GM12878 (cell line): ENCODE measurements around the gene PTPN22. TPM values are rescaled to one million over a fixed set of nuclear protein-coding genes. Genes with fewer than 3 reads are reported as not detected.

Experiments
- BHLHE40 ChIP-seq, 2 experiments: fragments of 450-650 bp in 1 of 2; IDR thresholded peaks; 2 replicates each; pipeline ENCODE4 v1.6.1; 2011 to 2017; ENCODE audit warnings: low read depth in 2 of 2, borderline replicate concordance in 1 of 2, improper control_type of control experiment in 1 of 2, low read length in 1 of 2, mild to moderate bottlenecking in 1 of 2
- CBFB ChIP-seq: IDR thresholded peaks from 2 replicates; pipeline ENCODE4 v1.6.1; 2016; ENCODE audit warnings: antibody characterized with exemption, low read depth
- CEBPB ChIP-seq, 2 experiments: fragments of 150-350 bp in 1 of 2; IDR thresholded peaks; 2 replicates each; pipeline ENCODE4 v1.6.1; 2012 to 2014; ENCODE audit warnings: low read depth in 2 of 2, low read length in 2 of 2, borderline replicate concordance in 1 of 2, inconsistent platforms in 1 of 2
- EED ChIP-seq: sonication (generic); IDR thresholded peaks from 2 replicates; pipeline ENCODE4 v1.6.1; 2016; ENCODE audit warnings: antibody characterized with exemption, low read depth
- EGR1 ChIP-seq, 2 experiments: IDR thresholded peaks; 1 replicate in 1 of 2; 2 replicates in 1 of 2; pipeline ENCODE4 v1.6.1; 2011 to 2012; ENCODE audit warnings: low read depth in 2 of 2, low read length in 2 of 2, borderline replicate concordance in 1 of 2, mild to moderate bottlenecking in 1 of 2, moderate library complexity in 1 of 2
- GABPA ChIP-seq: IDR thresholded peaks from 2 replicates; pipeline ENCODE4 v1.6.1; 2014; ENCODE audit warnings: antibody characterized with exemption, low read depth, mild to moderate bottlenecking, inconsistent platforms
- GATAD2B ChIP-seq: fragments of 450-650 bp; conservative IDR thresholded peaks from 2 replicates; pipeline ENCODE4 v1.6.1; 2017; ENCODE audit warnings: low read depth, mild to moderate bottlenecking, moderate library complexity
- MXI1 ChIP-seq: fragments of 150-350 bp; IDR thresholded peaks from 2 replicates; pipeline ENCODE4 v1.6.1; 2011; ENCODE audit warnings: low read depth, mild to moderate bottlenecking, inconsistent platforms, low read length, improper control_type of control experiment
- PML ChIP-seq: IDR thresholded peaks from 2 replicates; pipeline ENCODE4 v1.6.1; 2012; ENCODE audit warnings: low read length, inconsistent platforms
- POLR2AphosphoS5 ChIP-seq: IDR thresholded peaks from 2 replicates; pipeline ENCODE4 v1.6.1; 2011; ENCODE audit warnings: mild to moderate bottlenecking, low read length, inconsistent platforms
- SREBF2 ChIP-seq: IDR thresholded peaks from 2 replicates; pipeline ENCODE4 v1.6.1; 2012; ENCODE audit warnings: mild to moderate bottlenecking, low read length
- ZNF622 ChIP-seq: fragments of 450-650 bp; IDR thresholded peaks from 2 replicates; pipeline ENCODE4 v1.6.1; 2017; ENCODE audit warnings: mild to moderate bottlenecking, inconsistent platforms
- polyA plus RNA-seq, 11 experiments: library from polyadenylated mRNA; depleted of rRNA in 4 of 11; unstranded in 6 of 11; stranded (reverse) in 5 of 11; fragments of >200 nt; fragmentation: Nextera tagmentation in 4 of 11; fragmentation: Illumina TruSeq in 1 of 11; extraction: Ambion mirVana in 4 of 11; extraction: Trizol in 1 of 11; gene quantifications; 1 replicate in 1 of 11; 2 replicates in 10 of 11; pipeline versions ENCODE4 v1.2.1 to v1.2.3, GENCODE V29; 2011 to 2016; ENCODE audit warnings: inconsistent platforms in 2 of 11, missing spikeins in 2 of 11, low read depth in 1 of 11
- total RNA-seq, 4 experiments: library from RNA; depleted of rRNA in 3 of 4; stranded (reverse); fragments of >200 nt in 3 of 4; fragmentation: Illumina TruSeq in 1 of 4; extraction: Trizol in 1 of 4; gene quantifications; 2 replicates each; pipeline versions ENCODE4 v1.2.1 to v1.2.3, GENCODE V29; 2013 to 2021
- TF ChIP-seq, protein P1 (sequence below): fragments of 450-650 bp; formaldehyde crosslinking; IDR thresholded peaks from 2 replicates; pipeline ENCODE4 v1.5.0; 2022; ENCODE audit warnings: mild to moderate bottlenecking, missing genetic modification characterization
- TF ChIP-seq, protein P2 (sequence below): IDR thresholded peaks from 2 replicates; pipeline ENCODE4 v1.6.1; 2011; ENCODE audit warnings: low read depth, mild to moderate bottlenecking, low read length, moderate library complexity, borderline replicate concordance; ENCODE audit errors: extremely low read depth
- TF ChIP-seq, protein P3 (sequence below): fragments of 450-650 bp; IDR thresholded peaks from 2 replicates; pipeline ENCODE4 v1.6.1; 2017; ENCODE audit warnings: mild to moderate bottlenecking, low read depth, inconsistent platforms; ENCODE audit not compliant: poor library complexity, severe bottlenecking
- TF ChIP-seq, protein P4 (sequence below): IDR thresholded peaks from 2 replicates; pipeline ENCODE4 v1.6.1; 2011; ENCODE audit warnings: mild to moderate bottlenecking, low read depth, low read length, moderate library complexity; ENCODE audit not compliant: insufficient replicate concordance
- TF ChIP-seq, protein P5 (sequence below): fragments of 450-650 bp; formaldehyde crosslinking; IDR thresholded peaks from 2 replicates; pipeline ENCODE4 v1.4.0; 2020; ENCODE audit warnings: mild to moderate bottlenecking, moderate library complexity

Gene PTPN22
- total and polyA plus RNA-seq, 10 of the 15 experiments (the other 5 are each of a cell fraction or from before 2014, with no cell fraction given): 22.8 to 65.1 (median 44.9) TPM

DNA sequence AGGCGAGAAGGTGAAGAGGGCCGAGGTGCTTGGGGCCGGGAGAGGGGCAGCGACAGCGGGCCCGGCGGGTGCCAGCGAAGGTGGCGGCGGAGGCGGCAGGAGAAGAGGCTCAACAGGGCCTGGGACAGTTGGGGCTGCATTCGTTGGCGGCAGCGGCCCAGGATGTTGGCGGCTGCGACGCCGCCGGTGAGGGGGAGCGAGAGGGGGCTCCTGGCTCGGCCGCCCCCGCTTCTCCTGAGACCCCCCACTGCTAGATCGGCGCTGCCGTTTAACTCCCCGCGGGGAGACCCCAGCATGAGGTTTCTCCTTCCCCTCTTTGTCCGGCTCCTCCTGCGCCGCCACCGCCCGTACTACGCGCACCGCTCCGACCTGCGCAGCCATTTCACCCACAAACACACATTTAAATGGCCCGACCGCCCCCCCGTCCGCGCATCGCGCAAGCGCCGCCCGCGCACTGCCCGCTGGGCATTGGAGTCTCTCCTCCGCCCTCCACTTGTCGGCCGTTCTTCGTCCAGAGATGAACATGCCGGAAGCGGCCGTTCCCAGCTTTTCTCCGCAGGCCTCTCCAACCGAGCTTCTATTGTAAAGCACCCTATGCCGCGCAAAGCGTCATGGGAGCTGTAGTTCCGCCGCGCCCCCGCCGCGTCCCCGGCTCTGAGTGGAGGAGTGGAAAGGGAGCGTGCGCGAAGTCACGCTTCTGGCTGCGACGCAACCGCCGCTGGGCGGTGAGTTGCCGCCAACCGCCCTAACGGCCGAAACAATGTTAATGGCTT, 59.4 kb downstream of the PTPN22 start, which contains the start of gene RSBN1 (continued):
- TF ChIP-seq, protein P1, sequence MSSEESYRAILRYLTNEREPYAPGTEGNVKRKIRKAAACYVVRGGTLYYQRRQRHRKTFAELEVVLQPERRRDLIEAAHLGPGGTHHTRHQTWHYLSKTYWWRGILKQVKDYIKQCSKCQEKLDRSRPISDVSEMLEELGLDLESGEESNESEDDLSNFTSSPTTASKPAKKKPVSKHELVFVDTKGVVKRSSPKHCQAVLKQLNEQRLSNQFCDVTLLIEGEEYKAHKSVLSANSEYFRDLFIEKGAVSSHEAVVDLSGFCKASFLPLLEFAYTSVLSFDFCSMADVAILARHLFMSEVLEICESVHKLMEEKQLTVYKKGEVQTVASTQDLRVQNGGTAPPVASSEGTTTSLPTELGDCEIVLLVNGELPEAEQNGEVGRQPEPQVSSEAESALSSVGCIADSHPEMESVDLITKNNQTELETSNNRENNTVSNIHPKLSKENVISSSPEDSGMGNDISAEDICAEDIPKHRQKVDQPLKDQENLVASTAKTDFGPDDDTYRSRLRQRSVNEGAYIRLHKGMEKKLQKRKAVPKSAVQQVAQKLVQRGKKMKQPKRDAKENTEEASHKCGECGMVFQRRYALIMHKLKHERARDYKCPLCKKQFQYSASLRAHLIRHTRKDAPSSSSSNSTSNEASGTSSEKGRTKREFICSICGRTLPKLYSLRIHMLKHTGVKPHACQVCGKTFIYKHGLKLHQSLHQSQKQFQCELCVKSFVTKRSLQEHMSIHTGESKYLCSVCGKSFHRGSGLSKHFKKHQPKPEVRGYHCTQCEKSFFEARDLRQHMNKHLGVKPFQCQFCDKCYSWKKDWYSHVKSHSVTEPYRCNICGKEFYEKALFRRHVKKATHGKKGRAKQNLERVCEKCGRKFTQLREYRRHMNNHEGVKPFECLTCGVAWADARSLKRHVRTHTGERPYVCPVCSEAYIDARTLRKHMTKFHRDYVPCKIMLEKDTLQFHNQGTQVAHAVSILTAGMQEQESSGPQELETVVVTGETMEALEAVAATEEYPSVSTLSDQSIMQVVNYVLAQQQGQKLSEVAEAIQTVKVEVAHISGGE (CRISPR knock-in tag): peak; percentile 67
- peak; percentile 93 to 97 for TF ChIP-seq BHLHE40 (IDR thresholded peaks at IDR 0.05; ENCODE audit: borderline replicate concordance in 1 of 2, low read depth in 2 of 2, low read length in 1 of 2)
- peak; percentile 68 for TF ChIP-seq EED
- peak; percentile 79; the same call in 1 of the 2 replicates for TF ChIP-seq CBFB
- TF ChIP-seq, protein P2, sequence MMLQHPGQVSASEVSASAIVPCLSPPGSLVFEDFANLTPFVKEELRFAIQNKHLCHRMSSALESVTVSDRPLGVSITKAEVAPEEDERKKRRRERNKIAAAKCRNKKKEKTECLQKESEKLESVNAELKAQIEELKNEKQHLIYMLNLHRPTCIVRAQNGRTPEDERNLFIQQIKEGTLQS: no peak
- TF ChIP-seq, protein P3, sequence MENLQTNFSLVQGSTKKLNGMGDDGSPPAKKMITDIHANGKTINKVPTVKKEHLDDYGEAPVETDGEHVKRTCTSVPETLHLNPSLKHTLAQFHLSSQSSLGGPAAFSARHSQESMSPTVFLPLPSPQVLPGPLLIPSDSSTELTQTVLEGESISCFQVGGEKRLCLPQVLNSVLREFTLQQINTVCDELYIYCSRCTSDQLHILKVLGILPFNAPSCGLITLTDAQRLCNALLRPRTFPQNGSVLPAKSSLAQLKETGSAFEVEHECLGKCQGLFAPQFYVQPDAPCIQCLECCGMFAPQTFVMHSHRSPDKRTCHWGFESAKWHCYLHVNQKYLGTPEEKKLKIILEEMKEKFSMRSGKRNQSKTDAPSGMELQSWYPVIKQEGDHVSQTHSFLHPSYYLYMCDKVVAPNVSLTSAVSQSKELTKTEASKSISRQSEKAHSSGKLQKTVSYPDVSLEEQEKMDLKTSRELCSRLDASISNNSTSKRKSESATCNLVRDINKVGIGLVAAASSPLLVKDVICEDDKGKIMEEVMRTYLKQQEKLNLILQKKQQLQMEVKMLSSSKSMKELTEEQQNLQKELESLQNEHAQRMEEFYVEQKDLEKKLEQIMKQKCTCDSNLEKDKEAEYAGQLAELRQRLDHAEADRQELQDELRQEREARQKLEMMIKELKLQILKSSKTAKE: no peak
- TF ChIP-seq CEBPB (IDR thresholded peaks at IDR 0.05; ENCODE audit: borderline replicate concordance in 1 of 2, low read depth in 2 of 2, low read length in 2 of 2): no peak
- TF ChIP-seq GABPA: peak; percentile 92
- TF ChIP-seq EGR1 (IDR thresholded peaks at IDR 0.05; ENCODE audit: borderline replicate concordance in 1 of 2, low read depth in 2 of 2, low read length in 2 of 2): peak; percentile 16 to 93
- 0 out of 2 replicates have a peak, but pooled peaks have one; percentile 59 for TF ChIP-seq GATAD2B
- TF ChIP-seq MXI1: peak; percentile 74
- TF ChIP-seq, protein P4, sequence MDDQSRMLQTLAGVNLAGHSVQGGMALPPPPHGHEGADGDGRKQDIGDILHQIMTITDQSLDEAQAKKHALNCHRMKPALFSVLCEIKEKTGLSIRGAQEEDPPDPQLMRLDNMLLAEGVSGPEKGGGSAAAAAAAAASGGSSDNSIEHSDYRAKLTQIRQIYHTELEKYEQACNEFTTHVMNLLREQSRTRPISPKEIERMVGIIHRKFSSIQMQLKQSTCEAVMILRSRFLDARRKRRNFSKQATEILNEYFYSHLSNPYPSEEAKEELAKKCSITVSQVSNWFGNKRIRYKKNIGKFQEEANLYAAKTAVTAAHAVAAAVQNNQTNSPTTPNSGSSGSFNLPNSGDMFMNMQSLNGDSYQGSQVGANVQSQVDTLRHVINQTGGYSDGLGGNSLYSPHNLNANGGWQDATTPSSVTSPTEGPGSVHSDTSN: no peak
- TF ChIP-seq, protein P5, sequence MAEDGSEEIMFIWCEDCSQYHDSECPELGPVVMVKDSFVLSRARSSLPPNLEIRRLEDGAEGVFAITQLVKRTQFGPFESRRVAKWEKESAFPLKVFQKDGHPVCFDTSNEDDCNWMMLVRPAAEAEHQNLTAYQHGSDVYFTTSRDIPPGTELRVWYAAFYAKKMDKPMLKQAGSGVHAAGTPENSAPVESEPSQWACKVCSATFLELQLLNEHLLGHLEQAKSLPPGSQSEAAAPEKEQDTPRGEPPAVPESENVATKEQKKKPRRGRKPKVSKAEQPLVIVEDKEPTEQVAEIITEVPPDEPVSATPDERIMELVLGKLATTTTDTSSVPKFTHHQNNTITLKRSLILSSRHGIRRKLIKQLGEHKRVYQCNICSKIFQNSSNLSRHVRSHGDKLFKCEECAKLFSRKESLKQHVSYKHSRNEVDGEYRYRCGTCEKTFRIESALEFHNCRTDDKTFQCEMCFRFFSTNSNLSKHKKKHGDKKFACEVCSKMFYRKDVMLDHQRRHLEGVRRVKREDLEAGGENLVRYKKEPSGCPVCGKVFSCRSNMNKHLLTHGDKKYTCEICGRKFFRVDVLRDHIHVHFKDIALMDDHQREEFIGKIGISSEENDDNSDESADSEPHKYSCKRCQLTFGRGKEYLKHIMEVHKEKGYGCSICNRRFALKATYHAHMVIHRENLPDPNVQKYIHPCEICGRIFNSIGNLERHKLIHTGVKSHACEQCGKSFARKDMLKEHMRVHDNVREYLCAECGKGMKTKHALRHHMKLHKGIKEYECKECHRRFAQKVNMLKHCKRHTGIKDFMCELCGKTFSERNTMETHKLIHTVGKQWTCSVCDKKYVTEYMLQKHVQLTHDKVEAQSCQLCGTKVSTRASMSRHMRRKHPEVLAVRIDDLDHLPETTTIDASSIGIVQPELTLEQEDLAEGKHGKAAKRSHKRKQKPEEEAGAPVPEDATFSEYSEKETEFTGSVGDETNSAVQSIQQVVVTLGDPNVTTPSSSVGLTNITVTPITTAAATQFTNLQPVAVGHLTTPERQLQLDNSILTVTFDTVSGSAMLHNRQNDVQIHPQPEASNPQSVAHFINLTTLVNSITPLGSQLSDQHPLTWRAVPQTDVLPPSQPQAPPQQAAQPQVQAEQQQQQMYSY (CRISPR knock-in tag): no peak
- peak; percentile 82 for TF ChIP-seq POLR2AphosphoS5
- TF ChIP-seq SREBF2: peak; percentile 28; the same call in 1 of the 2 replicates
- TF ChIP-seq ZNF622: no peak
- TF ChIP-seq PML: no peak; the same call in none of the 2 replicates
